BJ (cell line): ENCODE data around the gene CDSN. TPM values are rescaled to one million over a fixed set of nuclear protein-coding genes. Genes with fewer than 3 reads are reported as not detected.
"Not testable (repeated sequence)": the region's sequence is repeated elsewhere in the genome, so short reads cannot be mapped to it uniquely, and the experiment has no call there.

Experiments used
- CTCF ChIA-PET: fragments of 350-600 bp; formaldehyde crosslinking; extraction: SDS; loops from one replicate; lab custom pipeline; 2021; ENCODE audit warnings: antibody characterized with exemption, inconsistent platforms; lab: Yijun Ruan, JAX
- POLR2A ChIA-PET: fragments of 300-600 bp; sonication (Branson Sonifier 250); formaldehyde crosslinking; extraction: SDS; loops from one replicate; lab custom pipeline; 2021; ENCODE audit warnings: antibody characterized with exemption; lab: Charles Lee
- DNase-seq: peaks from one replicate; pipeline ENCODE4 v3.0.0-alpha.2; 2011; ENCODE audit warnings: low read depth
- H3K27me3 ChIP-seq: 2 replicates; pipeline ENCODE4 v1.6.0; 2011; ENCODE audit warnings: low read length; ENCODE audit not compliant: control insufficient read depth, insufficient read depth
- H3K36me3 ChIP-seq: 2 replicates; pipeline ENCODE4 v1.5.1; 2011; ENCODE audit warnings: low read length; ENCODE audit not compliant: control insufficient read depth, insufficient read depth
- H3K4me3 ChIP-seq: 2 replicates; pipeline ENCODE4 v1.5.1; 2011; ENCODE audit warnings: low read depth, mild to moderate bottlenecking, control low read depth, low read length
- CTCF ChIP-seq: IDR thresholded peaks from 2 replicates; pipeline ENCODE4 v1.5.1; 2011; ENCODE audit warnings: low read depth, mild to moderate bottlenecking, control low read depth, inconsistent platforms, low read length, moderate library complexity; ENCODE audit not compliant: insufficient read depth
- polyA plus RNA-seq: library from polyadenylated mRNA; depleted of rRNA; stranded (reverse); fragments of >200 nt; gene quantifications from 2 replicates; pipeline ENCODE4 v1.2.3, GENCODE V29; 2011

The CDSN gene
- polyA plus RNA-seq, 1 experiment = not detected

GRCh38 chr6:31075528-31075927 lies 44.7 kb downstream of the CDSN start:
- ChIA-PET POLR2A (no interaction called here), CTCF (interaction anchor here (0.7 to 10.4 kb wide), 6 partner anchors 10 to 605 kb away, joined by 3 to 194 read pairs (median 5); partner anchors contain the start of gene VARS2)
- no peak for DNase-seq
- Histone ChIP-seq H3K36me3 (no peaks in the 10 kb centered on the region), H3K4me3 (no peak overlapping the region), H3K27me3 (no peaks in the 10 kb centered on the region)
- no peak for TF ChIP-seq CTCF

- TF ChIP-seq CTCF = no peak
- no peaks in the 10 kb centered on the region for H3K27me3 ChIP-seq
- H3K4me3 ChIP-seq = no peak overlapping the region
- DNase-seq = no peak
- ChIA-PET POLR2A (no interaction called here), CTCF (interaction anchor here (0.9 to 10.4 kb wide), 6 partner anchors 10 to 246 kb away, joined by 3 to 194 read pairs (median 6); partner anchors contain the start of gene VARS2)
- no peaks in the 10 kb centered on the region for H3K36me3 ChIP-seq
These were observed 45.8 kb downstream of the CDSN start for GRCh38 chr6:31074401-31074800.

GRCh38 chr6:31070711-31071197 lies 49.5 kb downstream of the CDSN start:
- CTCF ChIA-PET = interaction anchor here (0.6 to 4.3 kb wide), 30 partner anchors 9 to 899 kb away, joined by 3 to 168 read pairs (median 6); partner anchors contain the start of genes GTF2H4, MUCL3, PSORS1C1 and SFTA2
- DNase-seq = no peak
- H3K4me3 ChIP-seq = no peak overlapping the region
- H3K27me3 ChIP-seq = no peaks in the 10 kb centered on the region
- peak; percentile 76 for TF ChIP-seq CTCF
- POLR2A ChIA-PET = interaction anchor here (0.6 kb wide), 2 partner anchors 99 to 157 kb away, joined by 4 read pairs; partner anchors contain the start of gene VARS2
- no peaks in the 10 kb centered on the region for H3K36me3 ChIP-seq

- ChIA-PET POLR2A (no interaction called here), CTCF (interaction anchor here (0.6 to 4.3 kb wide), 22 partner anchors 8 to 396 kb away, joined by 3 to 168 read pairs (median 10); partner anchors contain the start of genes DHX16, MUCL3, PSORS1C1 and VARS2)
- no peak overlapping the region for H3K4me3 ChIP-seq
- H3K36me3 ChIP-seq = no peaks in the 10 kb centered on the region
- peaks cover 3% of the 10 kb centered on the region; the same call in 1 of the 2 replicates for H3K27me3 ChIP-seq
- peak; percentile 92 for TF ChIP-seq CTCF
- DNase-seq = no peak
These were observed 51.4 kb downstream of the CDSN start for GRCh38 chr6:31068669-31069340.

- H3K27me3 ChIP-seq, DNase-seq, H3K36me3 ChIP-seq, H3K4me3 ChIP-seq, POLR2A ChIA-PET: not testable (repeated sequence)
- CTCF ChIA-PET = interaction anchor here (0.7 to 4.3 kb wide), 15 partner anchors 8 to 396 kb away, joined by 3 to 168 read pairs (median 12); partner anchors contain the start of genes DHX16, MUCL3 and VARS2
These were observed 52.2 kb downstream of the CDSN start for GRCh38 chr6:31067891-31068668.

GRCh38 chr6:31067028-31067427 lies 53.2 kb downstream of the CDSN start:
- CTCF ChIA-PET = interaction anchor here (4.0 kb wide), 1 partner anchor 150 kb away, joined by 168 read pairs; the partner anchor contains the start of gene VARS2
- H3K4me3 ChIP-seq, POLR2A ChIA-PET, H3K27me3 ChIP-seq, H3K36me3 ChIP-seq, DNase-seq: not testable (repeated sequence)
